GM04503 (cell line): ENCODE measurements around the gene F2.

Experiments
- DNase-seq: peaks from one replicate; pipeline ENCODE4 v3.0.0-alpha.2; 2012; ENCODE audit warnings: low read depth

The F2 gene

DNA sequence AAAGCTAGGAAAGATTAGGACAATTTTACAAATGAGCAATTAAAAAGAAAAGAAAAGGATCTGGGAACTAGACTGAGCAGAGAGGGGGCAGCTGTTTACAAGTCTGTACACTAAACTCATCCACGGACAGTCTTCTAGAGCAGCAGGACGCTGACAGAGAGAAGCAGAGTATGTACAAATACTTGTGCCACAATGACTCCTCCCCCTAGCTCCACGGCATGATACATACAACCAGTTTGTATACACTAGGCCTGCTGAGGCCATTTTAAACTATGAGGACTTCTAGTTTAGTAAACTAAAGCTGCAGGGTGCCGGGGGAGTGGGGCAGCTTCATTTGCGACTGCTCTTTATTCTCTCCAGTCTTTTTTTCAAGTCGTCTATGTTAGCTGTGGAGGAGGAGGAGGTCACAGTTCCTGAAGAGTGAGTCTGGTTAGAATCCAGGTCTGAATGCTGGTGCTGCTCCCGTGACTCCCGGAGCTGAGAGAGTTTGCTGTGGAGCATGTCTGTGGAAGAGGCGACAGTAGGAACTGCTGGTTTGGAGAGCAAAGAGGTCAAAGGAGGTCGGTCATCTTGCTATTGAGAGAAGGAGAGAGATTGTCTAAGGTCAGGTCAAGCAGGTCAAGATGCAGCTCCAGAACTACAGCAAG is 24.8 kb downstream of the F2 start:
- DNase-seq, result no peak

DNA sequence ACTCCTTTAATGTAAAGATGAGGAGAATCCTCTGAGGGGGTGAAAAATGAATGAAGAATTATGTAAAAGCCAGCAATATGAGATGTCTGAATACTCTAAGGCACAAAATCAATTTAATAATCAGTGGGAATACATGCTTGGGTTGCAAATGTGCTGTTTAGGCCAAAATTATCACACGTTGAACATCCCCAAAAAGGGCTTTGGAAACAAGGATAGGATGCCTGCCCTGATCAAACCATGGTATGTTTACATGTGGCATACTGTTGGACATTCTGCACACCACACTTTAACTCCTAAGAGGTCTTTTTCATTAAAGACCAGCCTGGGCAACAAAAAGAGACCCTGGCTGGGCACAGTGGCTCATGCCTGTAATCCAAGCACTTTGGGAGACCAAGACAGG is 26.3 kb downstream of the F2 start:
- DNase-seq, result no peak

- DNase-seq, result no peak
Observed at GRCh38 chr11:46745995-46746394, 27.0 kb downstream of the F2 start.

DNA sequence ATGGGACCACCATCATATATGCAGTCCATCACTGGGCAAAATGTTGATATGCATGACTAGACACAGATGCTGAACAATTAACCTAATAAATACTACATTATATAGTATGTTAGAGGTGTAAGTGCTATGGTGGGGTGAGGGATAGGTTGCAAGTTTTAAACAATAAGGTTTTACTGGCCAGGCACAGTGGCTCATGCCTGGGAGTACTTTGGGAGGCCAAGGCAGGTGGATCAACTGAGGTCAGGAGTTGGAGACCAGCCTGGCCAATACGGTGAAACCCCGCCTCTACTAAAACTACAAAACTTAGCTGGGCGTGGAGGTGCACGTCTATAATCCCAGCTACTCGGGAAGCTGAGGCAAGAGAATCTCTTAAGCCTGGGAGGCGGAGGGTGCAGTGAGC is 28.1 kb downstream of the F2 start:
- no peak for DNase-seq

GRCh38 chr11:46755962-46756361 is 36.9 kb downstream of the F2 start:
- no peak for DNase-seq

DNA sequence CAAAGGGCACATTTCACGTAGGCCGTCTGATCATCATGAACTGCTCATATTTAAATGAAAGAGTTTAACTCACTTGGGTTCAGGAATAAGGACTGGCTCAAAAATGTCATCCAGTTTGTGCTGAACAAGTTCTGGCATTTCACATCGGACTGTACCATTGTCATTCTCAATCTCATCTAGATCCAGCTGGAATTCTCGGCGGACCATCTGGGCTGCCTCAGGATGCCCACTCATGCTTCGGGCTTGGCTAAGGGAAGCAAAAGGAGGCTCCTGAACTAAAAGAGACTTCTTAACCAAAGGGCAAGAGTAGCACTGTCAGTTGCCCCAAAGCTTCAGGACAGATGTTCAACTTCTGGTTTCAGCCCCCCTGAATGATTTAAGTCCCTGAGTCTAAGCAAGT is 40.2 kb downstream of the F2 start:
- DNase-seq, result no peak

DNA sequence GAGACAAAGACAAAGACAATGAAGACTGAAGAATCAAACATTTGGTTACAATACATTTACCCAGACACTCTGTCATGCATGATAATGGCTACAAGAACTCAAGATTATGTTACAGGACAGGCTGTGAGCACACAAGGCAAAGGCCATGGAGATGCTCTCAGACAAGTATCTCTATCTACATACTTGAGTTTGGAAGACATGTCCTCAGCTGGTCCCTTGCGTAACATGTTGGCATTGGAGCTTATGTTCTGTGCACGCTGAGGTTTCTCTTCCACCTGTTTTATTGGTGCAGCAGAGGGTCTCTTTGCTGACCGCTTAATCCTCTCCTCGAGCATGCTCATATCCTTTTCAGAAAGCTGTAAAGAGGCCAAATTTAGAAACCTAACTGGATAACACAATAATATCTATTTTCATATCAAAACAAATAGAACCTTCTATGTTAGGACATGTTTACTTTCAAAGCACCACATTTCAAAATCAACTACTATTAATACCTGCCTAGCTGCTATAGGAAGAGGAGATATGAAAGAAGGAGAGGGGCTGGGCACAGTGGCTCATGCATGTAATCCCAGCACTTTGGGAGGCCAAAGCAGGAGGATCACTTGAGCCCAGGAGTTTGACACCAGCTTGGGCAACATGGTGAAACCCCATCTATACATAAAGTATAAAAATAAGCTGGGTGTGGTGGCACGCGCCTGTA is 41.6 kb downstream of the F2 start:
- no peak for DNase-seq

- no peak for DNase-seq
Observed at GRCh38 chr11:46761807-46762206, 42.8 kb downstream of the F2 start.

DNA sequence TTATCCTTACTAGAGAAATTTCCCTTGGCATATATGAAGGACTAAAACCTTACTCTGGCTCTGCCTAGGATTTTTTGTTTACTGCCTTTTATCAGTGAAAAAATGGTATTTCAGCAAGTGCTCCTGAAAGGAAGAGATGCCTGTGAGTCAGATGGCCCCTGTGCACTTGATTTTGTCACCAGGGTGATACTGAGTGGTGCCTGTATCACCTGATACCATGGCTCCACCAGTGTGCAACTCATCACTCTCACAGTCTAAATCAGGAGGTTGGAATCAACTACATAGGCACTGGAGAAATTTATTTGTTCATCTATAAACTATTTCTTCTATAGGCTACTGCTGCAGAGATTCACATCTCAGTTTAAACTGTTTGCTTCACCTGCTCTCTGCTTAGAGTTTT is 43.2 kb downstream of the F2 start:
- DNase-seq, result no peak

DNA sequence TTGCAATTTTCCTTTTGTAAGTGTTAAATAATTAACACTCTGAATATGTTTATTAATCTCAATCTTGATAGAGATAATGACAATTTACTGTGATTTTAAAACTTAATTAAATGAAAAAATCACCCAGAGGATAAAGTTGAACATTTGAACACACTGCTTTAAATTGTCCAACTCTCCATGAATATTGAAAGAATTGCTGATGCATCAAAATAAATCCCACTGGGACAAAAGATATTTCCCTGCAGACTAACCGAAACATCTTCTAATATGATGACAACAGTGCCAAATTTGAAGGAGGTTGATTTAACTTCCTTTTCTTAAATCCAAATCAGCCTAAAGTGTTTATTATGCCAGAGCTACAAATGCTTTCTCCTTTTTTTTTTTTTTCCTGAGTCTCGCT is 47.6 kb downstream of the F2 start:
- DNase-seq, result no peak

DNA sequence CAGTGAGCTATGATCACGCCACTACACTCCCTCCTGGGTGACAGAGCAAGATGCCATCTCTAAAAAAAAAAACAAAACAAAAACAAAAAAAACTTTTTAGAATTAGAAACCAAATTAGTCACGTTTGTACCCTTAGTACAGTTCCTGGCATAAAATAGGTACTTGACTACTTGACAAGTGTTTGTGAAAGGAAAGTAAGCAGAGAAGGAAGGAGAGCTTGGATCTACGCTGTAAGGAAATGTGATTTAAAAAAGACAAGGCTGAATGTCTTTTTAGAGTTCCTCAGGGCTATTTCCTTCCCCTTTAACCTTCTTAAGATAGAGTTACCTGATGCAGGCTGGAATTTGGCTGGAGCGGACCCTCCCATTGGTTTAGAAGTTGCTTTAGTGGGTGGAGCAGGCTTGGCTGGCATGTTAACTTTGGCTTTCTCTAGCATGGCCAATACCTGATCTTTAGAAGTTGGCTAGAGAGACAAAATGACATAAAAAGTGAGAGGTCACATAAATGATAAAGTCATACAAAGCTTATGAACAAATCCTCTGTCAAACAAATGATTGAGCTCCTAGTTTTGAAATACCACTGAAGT is 50.7 kb downstream of the F2 start:
- no peak for DNase-seq

DNA sequence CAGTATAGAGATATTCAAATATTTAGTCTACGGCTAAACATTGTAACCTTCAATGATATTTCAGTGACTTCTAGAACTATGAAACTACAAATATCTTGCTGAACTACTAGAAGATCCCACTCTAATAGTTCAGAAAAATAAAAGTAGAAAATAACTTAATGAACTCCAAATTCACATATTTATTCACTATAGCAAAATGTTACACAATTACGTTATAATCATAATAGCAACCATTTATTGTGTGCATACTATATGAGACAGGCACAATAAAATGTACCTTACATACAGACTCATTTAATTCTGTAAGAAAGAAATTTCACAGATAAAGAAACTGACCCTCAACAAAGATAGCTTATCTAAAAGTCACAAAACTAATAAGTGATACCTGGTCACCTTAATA is 57.9 kb downstream of the F2 start:
- DNase-seq, result no peak

- DNase-seq, result no peak
Observed at GRCh38 chr11:46778416-46778815, 59.4 kb downstream of the F2 start.
